CD4-positive, alpha-beta T cell (primary cell): Measurements from ENCODE around the gene C19orf33. TPM values are rescaled to one million over a fixed set of nuclear protein-coding genes. Genes with fewer than 3 reads are reported as not detected.

ENCODE experiments used
- ATAC-seq: fragments of 200-7000 bp; cut with Tn5 transposase; one replicate; pipeline ENCODE4 v1.10.0; 2022; ENCODE audit warnings: mild to moderate bottlenecking; ENCODE audit not compliant: poor library complexity
- CTCF ChIA-PET: fragments of 350-600 bp; sonication (Branson Sonifier 250); formaldehyde crosslinking; loops from one replicate; lab custom pipeline; 2021; ENCODE audit warnings: antibody characterized with exemption, inconsistent platforms; lab: Charles Lee
- POLR2A ChIA-PET: fragments of 350-600 bp; sonication (Branson Sonifier 250); formaldehyde crosslinking; loops from one replicate; lab custom pipeline; 2021; ENCODE audit warnings: antibody characterized with exemption, inconsistent platforms; lab: Charles Lee
- DNase-seq, 14 experiments: peaks; one replicate each; pipeline ENCODE4 v3.0.0-alpha.2; 2013 to 2020; ENCODE audit warnings: mixed read lengths in 2 of 14
- H3K27ac ChIP-seq, 2 donors: one replicate each; pipeline versions ENCODE4 v1.5.1 to v1.7.0; 2013; ENCODE audit warnings: low read length in 2 of 2, low read depth in 1 of 2, mild to moderate bottlenecking in 1 of 2
- H3K27me3 ChIP-seq, 2 experiments: 1 replicate in 1 of 2; 2 replicates in 1 of 2; pipeline versions ENCODE4 v1.6.1 to v1.7.0; 2013; ENCODE audit warnings: low read length in 2 of 2, control low read depth in 1 of 2, mild to moderate bottlenecking in 1 of 2, moderate library complexity in 1 of 2; ENCODE audit not compliant: insufficient read depth in 2 of 2, control insufficient read depth in 1 of 2
- H3K36me3 ChIP-seq: one replicate; pipeline ENCODE4 v1.6.1; 2013; ENCODE audit warnings: low read length, control low read depth; ENCODE audit not compliant: insufficient read depth
- H3K4me1 ChIP-seq: one replicate; pipeline ENCODE4 v1.6.1; 2013; ENCODE audit warnings: low read length, control low read depth; ENCODE audit not compliant: insufficient read depth
- H3K4me3 ChIP-seq: one replicate; pipeline ENCODE4 v1.5.1; 2013; ENCODE audit warnings: mild to moderate bottlenecking, low read length, moderate library complexity
- H3K9me3 ChIP-seq, 2 experiments: 1 replicate in 1 of 2; 2 replicates in 1 of 2; pipeline versions ENCODE4 v1.6.1 to v1.7.0; 2013; ENCODE audit warnings: low read length in 2 of 2, mild to moderate bottlenecking in 2 of 2, control low read depth in 1 of 2, moderate library complexity in 1 of 2; ENCODE audit not compliant: control insufficient read depth in 1 of 2, insufficient read depth in 1 of 2
- H3K27ac Mint-ChIP-seq: one replicate; pipeline ENCODE4 v1.8.0; 2020; ENCODE audit warnings: mixed read lengths
- H3K27me3 Mint-ChIP-seq: one replicate; pipeline ENCODE4 v1.8.0; 2021; ENCODE audit warnings: mixed read lengths
- H3K36me3 Mint-ChIP-seq: one replicate; pipeline ENCODE4 v1.8.0; 2021; ENCODE audit warnings: low read depth, mixed read lengths
- H3K4me1 Mint-ChIP-seq: one replicate; pipeline ENCODE4 v1.8.0; 2021; ENCODE audit warnings: low read depth, mixed read lengths
- H3K4me3 Mint-ChIP-seq: one replicate; pipeline ENCODE4 v1.8.0; 2020; ENCODE audit warnings: mild to moderate bottlenecking, mixed read lengths
- H3K9me3 Mint-ChIP-seq: one replicate; pipeline ENCODE4 v1.8.0; 2020; ENCODE audit warnings: mixed read lengths
- CTCF ChIP-seq: fragments of 200-600 bp; IDR thresholded peaks from one replicate; pipeline ENCODE4 v1.8.0; 2022; ENCODE audit warnings: antibody characterized with exemption, mild to moderate bottlenecking
- intact Hi-C, 2 experiments: fragments of 100-400 bp; cut with DNase I in 1 of 2; cut with micrococcal nuclease in 1 of 2; formaldehyde crosslinking; loops; one replicate each; pipeline versions ENCODE4 v1.15.1 to v1.9.0; 2023 to 2025; cut with DNase I, micrococcal nuclease
- total RNA-seq, 174 experiments: library from RNA in 2 of 174; stranded (reverse) in 2 of 174; gene quantifications; one replicate each; pipeline ENCODE4 v1.2.3 and lab custom pipeline; 2021 to 2026

C19orf33 gene
- total RNA-seq, 2 experiments from 2014 or later: not detected

- Histone ChIP-seq H3K27ac (no peak overlapping the region), H3K27me3 (no peaks in the 10 kb centered on the region), H3K36me3 (peaks cover 2% of the 10 kb centered on the region), H3K9me3 (no peaks in the 10 kb centered on the region), H3K4me3 (no peak overlapping the region), H3K4me1 (peaks cover 60% of the 10 kb centered on the region)
- Mint-ChIP-seq H3K36me3 (no peaks in the 10 kb centered on the region), H3K27ac (peak overlapping the region; percentile 70), H3K4me3 (peak overlapping the region; percentile 87), H3K9me3 (no peaks in the 10 kb centered on the region), H3K27me3 (no peaks in the 10 kb centered on the region), H3K4me1 (peaks cover 65% of the 10 kb centered on the region)
- no peak for TF ChIP-seq CTCF
- no peak for ATAC-seq
- POLR2A ChIA-PET: no interaction called here
- CTCF ChIA-PET: interaction anchor here (0.5 to 0.7 kb wide), 2 partner anchors 54 to 420 kb away, joined by 3 read pairs; partner anchors contain the start of gene SPINT2
- DNase-seq: no peak
- intact Hi-C loops: loop anchor here (1.0 to 5.0 kb wide), 2 partner anchors 57 to 411 kb away; partner anchors contain the start of genes SIPA1L3 (in 1 of the 2) and WDR87 (in 1 of the 2)
These were observed 14.6 kb downstream of the C19orf33 start for GRCh38 chr19:38318660-38319059.

- H3K4me1 ChIP-seq: peaks cover 60% of the 10 kb centered on the region
- no peaks in the 10 kb centered on the region for H3K27me3 ChIP-seq
- peaks cover 6% of the 10 kb centered on the region for H3K36me3 Mint-ChIP-seq
- no peak for TF ChIP-seq CTCF
- H3K36me3 ChIP-seq: peaks cover 7% of the 10 kb centered on the region
- intact Hi-C loops: loop anchor here in 1 of 2 experiments (5.0 kb wide), 1 partner anchor 412 kb away; the partner anchor contains the start of genes SIPA1L3 and WDR87
- H3K9me3 Mint-ChIP-seq: no peaks in the 10 kb centered on the region
- H3K4me3 Mint-ChIP-seq: peak within 1 kb of the TSS; percentile 89
- no peak for ATAC-seq
- CTCF ChIA-PET: interaction anchor here (0.9 to 1.0 kb wide), 2 partner anchors 53 to 76 kb away, joined by 3 read pairs; no protein-coding TSS in a partner anchor
- peak within 1 kb of the TSS; percentile 69 for H3K4me3 ChIP-seq
- peak within 1 kb of the TSS in 1 of 2 donors; percentile 10 for H3K27ac ChIP-seq
- peak in 12 of 14 experiments; percentile 10 to 66 (median 32) for DNase-seq
- peaks cover 65% of the 10 kb centered on the region for H3K4me1 Mint-ChIP-seq
- H3K27me3 Mint-ChIP-seq: no peaks in the 10 kb centered on the region
- no peaks in the 10 kb centered on the region for H3K9me3 ChIP-seq
- POLR2A ChIA-PET: interaction anchor here (0.9 to 1.7 kb wide), 4 partner anchors 16 to 413 kb away, joined by 3 to 5 read pairs (median 4); partner anchors contain the start of genes CATSPERG, SIPA1L3 and WDR87
- peak within 1 kb of the TSS; percentile 70 for H3K27ac Mint-ChIP-seq
These were observed 15.6 kb downstream of the C19orf33 start, which contains the start of gene KCNK6 for GRCh38 chr19:38319421-38320258. KCNK6 (plus strand) TSS chr19:38319845; CDS start chr19:38319951, 106 bp downstream.

- intact Hi-C loops: no loop called here
These were observed 16.9 kb downstream of the C19orf33 start for GRCh38 chr19:38320969-38321339.

More at GRCh38 chr19:38320969-38321339, 16.9 kb downstream of the C19orf33 start:
- H3K4me1 ChIP-seq: peaks cover 51% of the 10 kb centered on the region
- TF ChIP-seq CTCF: no peak
- no peak overlapping the region for H3K4me3 ChIP-seq
- Mint-ChIP-seq H3K4me3 (peak overlapping the region; percentile 89), H3K4me1 (peaks cover 55% of the 10 kb centered on the region), H3K27ac (peak overlapping the region; percentile 53), H3K27me3 (no peaks in the 10 kb centered on the region), H3K9me3 (no peaks in the 10 kb centered on the region), H3K36me3 (peaks cover 19% of the 10 kb centered on the region)
- ChIA-PET CTCF (interaction anchor here (0.6 to 1.1 kb wide), 3 partner anchors 14 to 54 kb away, joined by 3 read pairs; partner anchors contain the start of gene CATSPERG), POLR2A (interaction anchor here (0.9 to 1.7 kb wide), 2 partner anchors 16 to 55 kb away, joined by 3 to 5 read pairs; no protein-coding TSS in a partner anchor)
- H3K27ac ChIP-seq: no peak overlapping the region
- ATAC-seq: no peak
- no peaks in the 10 kb centered on the region for H3K9me3 ChIP-seq
- no peak for DNase-seq
- peaks cover 13% of the 10 kb centered on the region for H3K36me3 ChIP-seq
- H3K27me3 ChIP-seq: no peaks in the 10 kb centered on the region
